DOHH2 (cell line): ENCODE measurements around the gene OR13C5.
"Not testable (repeated sequence)": the region's sequence is repeated elsewhere in the genome, so short reads cannot be mapped to it uniquely, and the experiment has no call there.

Experiments used
- H3F3A ChIP-seq: fragments of 200-600 bp; sonication (generic), shearing (Covaris generic); 2 replicates; pipeline ENCODE4 v1.6.0; 2016; ENCODE audit warnings: antibody characterized with exemption, mild to moderate bottlenecking; ENCODE audit not compliant: control insufficient read depth, insufficient read depth
- H3K27ac ChIP-seq: fragments of 200-600 bp; sonication (generic); 2 replicates; pipeline ENCODE4 v1.5.1; 2014; ENCODE audit warnings: low read depth, mild to moderate bottlenecking, low read length, moderate library complexity
- H3K27me3 ChIP-seq: fragments of 200-600 bp; sonication (generic); 2 replicates; pipeline ENCODE4 v1.6.1; 2014; ENCODE audit warnings: mild to moderate bottlenecking, low read length, mixed read lengths; ENCODE audit not compliant: control insufficient read depth
- H3K36me3 ChIP-seq: fragments of 200-600 bp; sonication (generic); 2 replicates; pipeline ENCODE4 v1.6.1; 2014; ENCODE audit warnings: mild to moderate bottlenecking, low read length, moderate library complexity, mixed read lengths; ENCODE audit not compliant: control insufficient read depth
- H3K4me1 ChIP-seq: fragments of 200-600 bp; sonication (generic); 2 replicates; pipeline ENCODE4 v1.6.1; 2014; ENCODE audit warnings: mild to moderate bottlenecking, low read length, mixed read lengths; ENCODE audit not compliant: control insufficient read depth
- H3K4me2 ChIP-seq: fragments of 200-600 bp; sonication (generic); 2 replicates; pipeline ENCODE4 v1.6.0; 2014; ENCODE audit warnings: mild to moderate bottlenecking, low read length, moderate library complexity
- H3K4me3 ChIP-seq: fragments of 200-600 bp; sonication (generic); 2 replicates; pipeline ENCODE4 v1.5.1; 2014; ENCODE audit warnings: mild to moderate bottlenecking, low read length, mixed read lengths
- H3K79me2 ChIP-seq: fragments of 200-600 bp; sonication (generic); 2 replicates; pipeline ENCODE4 v1.6.1; 2014; ENCODE audit warnings: mild to moderate bottlenecking, low read length, mixed read lengths; ENCODE audit not compliant: control insufficient read depth
- H3K9me2 ChIP-seq: fragments of 200-600 bp; sonication (generic); replicated peaks from 2 replicates; pipeline ENCODE4 v1.6.1; 2014; ENCODE audit warnings: mild to moderate bottlenecking, low read length, mixed read lengths; ENCODE audit not compliant: control insufficient read depth
- H3K9me3 ChIP-seq: fragments of 200-600 bp; sonication (generic); 2 replicates; pipeline ENCODE4 v1.6.1; 2014; ENCODE audit warnings: antibody characterized with exemption, low read length, mixed read lengths; ENCODE audit not compliant: control insufficient read depth, insufficient read depth
- H4K20me1 ChIP-seq: fragments of 200-600 bp; sonication (generic); 2 replicates; pipeline ENCODE4 v1.6.0; 2014; ENCODE audit warnings: low read depth, mild to moderate bottlenecking, antibody characterized with exemption, low read length, moderate library complexity; ENCODE audit not compliant: control insufficient read depth, insufficient read depth
- CTCF ChIP-seq: fragments of 200-600 bp; sonication (generic); IDR thresholded peaks from one replicate; pipeline ENCODE4 v1.5.1; 2014; ENCODE audit warnings: antibody characterized with exemption, mild to moderate bottlenecking, low read depth, low read length; ENCODE audit not compliant: poor library complexity, severe bottlenecking
- EZH2phosphoT487 ChIP-seq: fragments of 200-600 bp; sonication (generic); IDR thresholded peaks from 2 replicates; pipeline ENCODE4 v1.6.1; 2017; ENCODE audit warnings: borderline replicate concordance, mild to moderate bottlenecking, antibody characterized with exemption, low read length, moderate library complexity, mixed read lengths

OR13C5 gene

GRCh38 chr9:104606152-104606551 lies 6.9 kb upstream of the OR13C5 start:
- Histone ChIP-seq H4K20me1 (no peaks in the 10 kb centered on the region), H3K79me2 (no peaks in the 10 kb centered on the region), H3K4me2 (no peak overlapping the region), H3K36me3 (no peaks in the 10 kb centered on the region), H3K27me3 (no peaks in the 10 kb centered on the region), H3K9me2 (no peaks in the 10 kb centered on the region), H3K4me1 (no peaks in the 10 kb centered on the region), H3K27ac (no peak overlapping the region), H3K9me3 (no peaks in the 10 kb centered on the region), H3K4me3 (no peak overlapping the region), H3F3A (no peaks in the 10 kb centered on the region)
- TF ChIP-seq EZH2phosphoT487: no peak
- no peak for TF ChIP-seq CTCF

GRCh38 chr9:104605527-104605926 lies 6.3 kb upstream of the OR13C5 start, which contains the start of gene OR13C2:
Gene OR13C2 (minus strand): TSS chr9:104605627. CDS start chr9:104605627, 0 bp downstream.
- not testable (repeated sequence) for H3K4me3 ChIP-seq, H3K36me3 ChIP-seq, H3K9me3 ChIP-seq, H3K79me2 ChIP-seq, H3F3A ChIP-seq, H3K4me2 ChIP-seq, H3K9me2 ChIP-seq, H4K20me1 ChIP-seq, H3K4me1 ChIP-seq, H3K27me3 ChIP-seq, H3K27ac ChIP-seq

- no peaks in the 10 kb centered on the region for H3K27me3 ChIP-seq
- no peaks in the 10 kb centered on the region for H4K20me1 ChIP-seq
- no peaks in the 10 kb centered on the region for H3K4me1 ChIP-seq
- H3K9me2 ChIP-seq: no peaks in the 10 kb centered on the region
- no peaks in the 10 kb centered on the region for H3K9me3 ChIP-seq
- no peak overlapping the region for H3K27ac ChIP-seq
- TF ChIP-seq EZH2phosphoT487 (no peak), CTCF (no peak)
- no peaks in the 10 kb centered on the region for H3K36me3 ChIP-seq
- H3F3A ChIP-seq: no peaks in the 10 kb centered on the region
- H3K4me3 ChIP-seq: no peak overlapping the region
- H3K79me2 ChIP-seq: no peaks in the 10 kb centered on the region
- H3K4me2 ChIP-seq: no peak overlapping the region
Observed at GRCh38 chr9:104604801-104605200, 5.6 kb upstream of the OR13C5 start.

GRCh38 chr9:104598749-104599148 lies 464 bp downstream of the OR13C5 start:
- H3K27ac ChIP-seq, H3K4me1 ChIP-seq, H3F3A ChIP-seq, H3K27me3 ChIP-seq, H4K20me1 ChIP-seq, H3K4me3 ChIP-seq, H3K36me3 ChIP-seq, H3K9me3 ChIP-seq, H3K9me2 ChIP-seq, H3K79me2 ChIP-seq, H3K4me2 ChIP-seq: not testable (repeated sequence)
